Kidney (tissue), 14 donors: Measurements from ENCODE around the gene BCL10. TPM values are rescaled to one million over a fixed set of nuclear protein-coding genes. Genes with fewer than 3 reads are reported as not detected.

ENCODE experiments used
- DNase-seq, 5 donors: peaks; one replicate each; pipeline ENCODE4 v3.0.0-alpha.2; 2013 to 2020
- FAIRE-seq: peaks from 2 replicates; lab custom pipeline; 2012; peaks lifted over from hg19 to GRCh38; lab: Jason Lieb, UNC
- H3K27ac ChIP-seq, 2 donors: one replicate each; pipeline ENCODE4 v1.7.0; 2013; ENCODE audit warnings: low read depth in 2 of 2, low read length in 2 of 2, inconsistent platforms in 1 of 2
- H3K27me3 ChIP-seq: one replicate; pipeline ENCODE4 v1.7.1; 2013; ENCODE audit warnings: low read length, inconsistent platforms; ENCODE audit not compliant: control insufficient read depth, insufficient read depth
- H3K36me3 ChIP-seq, 3 donors: one replicate each; pipeline versions ENCODE4 v1.7.0 to v1.7.1; 2013; ENCODE audit warnings: low read length in 3 of 3, control low read depth in 1 of 3, inconsistent platforms in 1 of 3; ENCODE audit not compliant: insufficient read depth in 3 of 3, control insufficient read depth in 2 of 3
- H3K4me1 ChIP-seq, 3 donors: one replicate each; pipeline versions ENCODE4 v1.7.0 to v1.7.1; 2013; ENCODE audit warnings: low read length in 3 of 3, inconsistent platforms in 1 of 3, low read depth in 1 of 3; ENCODE audit not compliant: control insufficient read depth in 2 of 3, insufficient read depth in 2 of 3
- H3K4me3 ChIP-seq, 3 donors: one replicate each; pipeline versions ENCODE4 v1.7.0 to v1.8.1; 2013; ENCODE audit warnings: low read length in 3 of 3, control low read depth in 1 of 3, inconsistent platforms in 1 of 3
- H3K9ac ChIP-seq, 3 donors: one replicate each; pipeline versions ENCODE4 v1.7.0 to v1.7.1; 2013; ENCODE audit warnings: low read length in 3 of 3, control low read depth in 1 of 3, inconsistent platforms in 1 of 3
- H3K9me3 ChIP-seq, 3 donors: one replicate each; pipeline versions ENCODE4 v1.7.0 to v1.7.1; 2013; ENCODE audit warnings: low read length in 3 of 3, control low read depth in 1 of 3, inconsistent platforms in 1 of 3; ENCODE audit not compliant: control insufficient read depth in 2 of 3, insufficient read depth in 1 of 3
- intact Hi-C: fragments of 100-400 bp; cut with DNase I; formaldehyde crosslinking; loops from one replicate; pipeline ENCODE4 v1.11.1; 2022
- polyA plus RNA-seq: library from polyadenylated mRNA; stranded (reverse); fragments of 350-450 nt; fragmentation: Illumina TruSeq; extraction: RNeasy Lipid Tissue Mini Kit (QIAGEN cat#74804); gene quantifications from one replicate; pipeline ENCODE4 v1.2.3, GENCODE V29; 2014; ENCODE audit warnings: low read depth, low replicate concordance; ENCODE audit not compliant: insufficient read depth
- total RNA-seq: library from RNA; stranded (reverse); fragmentation: NEBNext Ultra II Directional; extraction: Animal tissue kit (Norgen Biotek cat#: 25700); gene quantifications from one replicate; pipeline ENCODE4 v1.2.1, GENCODE V29; 2021
- TF ChIP-seq, protein P1 (sequence below): IDR thresholded peaks from 3 replicates; pipeline ENCODE4 v1.5.1; 2012; ENCODE audit warnings: mild to moderate bottlenecking, moderate library complexity, borderline replicate concordance; ENCODE audit not compliant: insufficient read depth; ENCODE audit errors: extremely low read depth
- donor health status: control.
- donor health status: control.
- donor health status: control.
- donor health status: control.
- donor health status: control.
- donor health status: DM: yes; HTN: yes; CAD: no.
- donor health status: Normal renal cell carcinoma (clear cell type).

Gene BCL10
- total and polyA plus RNA-seq, 2 donors from 2014 or later, result 7.8 to 27.1 TPM

DNA sequence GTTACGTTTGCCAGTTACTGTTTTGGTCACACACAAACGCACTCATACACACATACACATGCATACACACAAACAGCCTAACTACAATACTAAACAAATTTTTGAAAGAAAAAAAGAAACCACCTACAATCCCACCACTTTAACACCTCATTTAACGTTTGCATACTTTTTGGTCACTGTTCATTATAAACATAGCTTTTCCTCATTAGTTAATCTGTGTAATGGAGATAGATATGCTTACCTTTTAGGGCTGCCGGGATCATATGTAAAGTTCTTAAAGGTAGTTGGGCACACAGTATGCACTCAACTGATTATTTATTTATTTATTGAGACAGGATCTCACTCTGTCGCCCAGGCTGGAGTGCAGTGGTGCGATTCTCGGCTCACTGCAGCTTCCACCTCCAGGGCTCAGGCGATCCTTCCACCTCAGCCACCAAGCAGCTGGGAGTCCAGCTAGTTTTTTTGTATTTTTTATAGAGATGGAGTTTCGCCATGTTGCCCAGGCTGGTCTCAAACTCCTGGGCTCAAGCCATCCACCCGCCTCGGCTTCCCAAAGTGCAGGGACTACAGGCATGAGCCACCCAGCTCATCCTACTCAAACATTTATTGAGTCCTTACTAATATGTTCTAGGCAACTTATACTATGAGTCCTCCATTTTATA lies 677 bp upstream of the BCL10 start:
- no peaks in the 10 kb centered on the region for H3K27me3 ChIP-seq
- intact Hi-C loops, result no loop called here
- H3K36me3 ChIP-seq, result no peaks in the 10 kb centered on the region
- H3K27ac ChIP-seq, result peak overlapping the region; percentile 89 to 97
- H3K9me3 ChIP-seq, result no peaks in the 10 kb centered on the region
- peak overlapping the region; percentile 8 to 90 (median 27) for H3K9ac ChIP-seq
- peak overlapping the region; percentile 89 to 95 (median 93) for H3K4me3 ChIP-seq
- TF ChIP-seq, protein P1, sequence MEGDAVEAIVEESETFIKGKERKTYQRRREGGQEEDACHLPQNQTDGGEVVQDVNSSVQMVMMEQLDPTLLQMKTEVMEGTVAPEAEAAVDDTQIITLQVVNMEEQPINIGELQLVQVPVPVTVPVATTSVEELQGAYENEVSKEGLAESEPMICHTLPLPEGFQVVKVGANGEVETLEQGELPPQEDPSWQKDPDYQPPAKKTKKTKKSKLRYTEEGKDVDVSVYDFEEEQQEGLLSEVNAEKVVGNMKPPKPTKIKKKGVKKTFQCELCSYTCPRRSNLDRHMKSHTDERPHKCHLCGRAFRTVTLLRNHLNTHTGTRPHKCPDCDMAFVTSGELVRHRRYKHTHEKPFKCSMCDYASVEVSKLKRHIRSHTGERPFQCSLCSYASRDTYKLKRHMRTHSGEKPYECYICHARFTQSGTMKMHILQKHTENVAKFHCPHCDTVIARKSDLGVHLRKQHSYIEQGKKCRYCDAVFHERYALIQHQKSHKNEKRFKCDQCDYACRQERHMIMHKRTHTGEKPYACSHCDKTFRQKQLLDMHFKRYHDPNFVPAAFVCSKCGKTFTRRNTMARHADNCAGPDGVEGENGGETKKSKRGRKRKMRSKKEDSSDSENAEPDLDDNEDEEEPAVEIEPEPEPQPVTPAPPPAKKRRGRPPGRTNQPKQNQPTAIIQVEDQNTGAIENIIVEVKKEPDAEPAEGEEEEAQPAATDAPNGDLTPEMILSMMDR, result no peak
- DNase-seq (peak in 1 of 5 donors; percentile 62), FAIRE-seq (no peak)
- peaks cover 7 to 11% (median 8%) of the 10 kb centered on the region in 3 donors for H3K4me1 ChIP-seq

DNA sequence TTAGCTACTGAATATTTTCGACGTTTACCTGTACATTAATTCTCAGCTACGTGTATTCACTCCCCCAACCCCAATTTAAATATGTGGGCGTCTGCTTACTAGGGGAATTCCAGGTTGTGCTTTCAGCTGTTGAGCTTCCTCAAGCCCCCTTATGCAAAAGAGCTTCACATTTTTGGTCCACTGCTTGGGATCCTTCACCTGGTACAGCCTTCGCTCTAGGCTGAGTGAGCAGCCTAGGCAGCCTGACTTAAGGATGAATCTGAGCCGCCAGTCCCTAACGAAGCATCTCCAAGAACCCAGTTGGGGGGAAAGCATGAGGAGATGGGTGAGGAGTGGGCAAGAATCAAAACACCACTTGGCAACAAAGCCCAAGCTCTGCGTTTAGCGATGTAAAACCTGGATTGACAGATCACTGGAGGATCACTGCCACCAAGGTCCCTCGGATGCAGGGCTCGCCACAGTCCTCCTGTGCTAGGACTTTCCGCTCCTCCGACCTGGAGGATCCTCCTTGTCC lies 674 bp downstream of the BCL10 start:
- Histone ChIP-seq H3K27me3 (no peaks in the 10 kb centered on the region), H3K9ac (peak overlapping the region; percentile 88 to 92 (median 91)), H3K9me3 (no peaks in the 10 kb centered on the region), H3K27ac (peak overlapping the region; percentile 76 to 97), H3K36me3 (no peaks in the 10 kb centered on the region), H3K4me3 (peak overlapping the region; percentile 93 to 98 (median 94)), H3K4me1 (peaks cover 7 to 15% (median 14%) of the 10 kb centered on the region in 3 donors)
- TF ChIP-seq, protein P1, result no peak
- no peak for FAIRE-seq
- peak in 2 of 5 donors; percentile 53 to 54 for DNase-seq
- intact Hi-C loops, result no loop called here

DNA sequence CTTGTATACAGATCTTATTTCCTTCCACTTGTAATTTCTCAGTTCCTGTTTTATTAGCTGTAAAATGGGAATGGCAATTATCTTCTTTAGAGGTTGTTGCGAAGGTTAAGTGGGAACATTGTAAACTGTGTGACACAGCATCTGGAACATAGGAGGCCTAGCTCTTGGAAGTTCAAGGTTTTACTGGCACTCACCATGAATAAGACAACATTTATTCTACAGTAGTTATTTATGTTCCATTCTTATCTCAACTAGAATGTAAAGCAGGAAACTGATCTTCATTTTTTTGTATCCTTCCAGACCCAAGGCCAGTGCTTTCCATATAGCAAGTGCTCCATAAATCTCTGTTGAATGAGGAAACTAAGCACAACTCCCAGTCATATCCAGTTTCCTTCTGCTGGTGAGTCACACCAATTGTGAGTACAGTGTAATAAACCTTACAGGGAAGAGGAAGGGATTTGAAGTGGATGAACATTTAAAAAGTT lies 1.4 kb downstream of the BCL10 start:
- intact Hi-C loops, result no loop called here
- FAIRE-seq (no peak), DNase-seq (peak in 2 of 5 donors; percentile 80)
- H3K4me3 ChIP-seq, result peak overlapping the region; percentile 93 to 98 (median 94)
- peaks cover 0 to 4% (median 2%) of the 10 kb centered on the region in 3 donors for H3K36me3 ChIP-seq
- no peaks in the 10 kb centered on the region for H3K9me3 ChIP-seq
- no peaks in the 10 kb centered on the region for H3K27me3 ChIP-seq
- peak overlapping the region; percentile 76 to 97 for H3K27ac ChIP-seq
- peak overlapping the region; percentile 88 to 92 (median 91) for H3K9ac ChIP-seq
- peaks cover 7 to 17% (median 14%) of the 10 kb centered on the region in 3 donors for H3K4me1 ChIP-seq
- TF ChIP-seq, protein P1, result no peak
